GM21423 (cell line): ENCODE measurements around the gene OVAAL.

ENCODE experiments used
- ATAC-seq: cut with Tn5 transposase; IDR thresholded peaks from one replicate; pipeline ENCODE4 v1.9.1; 2021; ENCODE audit warnings: mild to moderate bottlenecking, moderate library complexity; ENCODE audit not compliant: unreplicated experiment

The OVAAL gene

DNA sequence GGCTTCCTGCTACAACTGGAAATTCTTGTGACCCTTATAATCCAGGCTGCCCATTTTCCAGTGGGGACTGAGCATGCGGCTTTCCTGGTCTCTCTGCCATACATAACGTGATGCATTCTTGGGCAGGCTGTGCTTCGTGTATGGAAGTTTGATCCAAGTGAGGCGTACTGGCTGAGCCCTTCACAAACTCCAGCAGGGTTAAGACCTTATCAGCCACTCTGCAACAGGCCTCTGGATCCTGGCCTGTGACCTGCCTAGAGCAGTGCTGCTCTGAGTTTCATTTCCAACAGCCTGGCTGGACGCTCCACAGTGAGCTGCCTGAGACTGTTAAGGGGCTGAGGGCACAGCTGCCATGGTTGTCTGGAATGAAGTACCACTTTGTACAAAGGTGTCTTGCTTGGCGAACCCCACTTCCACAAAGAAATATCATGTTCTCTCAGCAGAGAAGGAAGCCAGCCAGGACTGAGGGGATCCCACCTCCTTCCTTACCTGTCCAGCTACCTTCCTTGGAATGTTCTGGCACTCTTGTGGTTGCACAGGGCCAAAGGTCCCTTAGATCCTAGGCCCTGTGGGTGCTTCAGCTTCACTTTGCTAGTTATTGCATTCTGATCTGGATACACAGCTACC, 44.6 kb downstream of the OVAAL start:
- no peak for ATAC-seq

DNA sequence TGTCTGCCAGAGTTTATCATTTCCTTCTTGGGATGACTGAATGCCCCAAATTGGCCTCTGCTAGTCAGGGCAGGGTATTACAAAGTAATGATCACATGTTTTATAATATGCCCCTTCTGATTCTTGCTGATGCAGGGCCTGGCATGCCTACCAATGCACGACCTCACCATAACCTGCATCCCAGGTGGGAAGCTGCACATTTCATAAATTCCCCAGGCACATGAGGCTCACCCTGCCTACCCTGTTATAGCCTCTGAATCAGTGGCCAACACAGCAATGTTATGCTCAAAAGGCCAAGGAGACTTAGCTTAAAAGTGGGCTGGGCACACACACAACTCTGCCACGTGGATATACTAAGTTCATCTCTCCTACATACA, 45.1 kb downstream of the OVAAL start:
- ATAC-seq: no peak

DNA sequence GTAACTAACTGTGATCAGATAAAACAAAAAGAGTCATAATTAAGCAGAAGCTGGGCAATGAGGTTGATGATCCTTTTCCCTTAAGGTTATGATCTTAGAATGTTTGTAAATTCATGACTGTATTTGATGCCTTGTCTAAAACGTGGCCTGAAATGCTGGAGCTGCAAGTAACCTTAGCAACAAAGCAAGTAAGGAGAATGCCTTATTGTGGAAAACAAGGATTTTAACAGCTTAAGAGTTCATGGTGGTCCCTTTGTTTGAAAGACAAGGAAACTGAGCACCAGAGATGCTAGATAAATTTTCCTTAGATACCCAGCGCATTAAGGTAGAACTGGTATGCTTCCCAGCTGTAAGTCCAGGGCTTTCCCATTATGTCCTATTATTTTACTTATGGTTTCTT, 47.4 kb downstream of the OVAAL start:
- ATAC-seq: no peak

DNA sequence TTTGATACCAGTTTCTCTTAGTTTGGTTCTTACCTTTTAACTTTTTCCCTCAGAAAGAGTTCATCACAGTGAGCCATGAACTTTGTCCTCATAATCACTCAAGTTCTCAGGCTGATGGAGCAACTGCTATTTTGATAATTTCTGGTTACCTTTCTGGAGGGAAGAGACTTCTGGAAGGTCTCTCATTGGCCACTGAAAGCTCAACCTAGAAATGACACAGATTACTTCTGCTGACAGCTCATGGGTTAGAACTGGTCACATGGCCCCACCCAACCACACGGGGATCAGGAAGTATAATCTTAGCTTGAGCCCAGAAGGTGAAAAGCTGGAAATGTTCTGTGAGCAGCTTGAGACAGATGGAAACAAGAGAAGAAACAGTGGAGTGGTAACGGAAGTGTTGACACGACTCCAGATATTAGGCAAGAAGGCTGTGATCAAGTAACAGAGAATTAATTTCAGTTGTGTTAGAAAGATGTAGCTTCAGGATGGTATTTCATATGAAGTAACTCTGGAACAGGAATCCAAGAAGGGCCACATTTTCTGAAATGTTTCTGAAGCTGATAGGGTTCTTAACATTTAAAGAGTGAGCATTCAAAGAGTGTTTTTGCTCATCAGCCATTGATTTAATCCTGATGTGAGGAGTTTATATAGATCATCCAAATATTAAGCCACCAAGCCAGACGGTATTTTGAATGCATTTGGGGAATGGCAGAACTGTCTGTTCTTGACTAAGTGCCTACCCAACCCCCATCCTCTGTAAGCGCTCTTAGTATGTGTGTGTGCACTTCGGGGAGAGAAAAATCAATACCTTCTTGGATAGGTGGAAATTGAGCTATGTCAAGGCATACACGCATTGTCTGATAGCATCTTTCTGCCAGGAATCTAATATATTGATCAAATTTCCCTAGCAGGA, 51.1 kb downstream of the OVAAL start:
- no peak for ATAC-seq

DNA sequence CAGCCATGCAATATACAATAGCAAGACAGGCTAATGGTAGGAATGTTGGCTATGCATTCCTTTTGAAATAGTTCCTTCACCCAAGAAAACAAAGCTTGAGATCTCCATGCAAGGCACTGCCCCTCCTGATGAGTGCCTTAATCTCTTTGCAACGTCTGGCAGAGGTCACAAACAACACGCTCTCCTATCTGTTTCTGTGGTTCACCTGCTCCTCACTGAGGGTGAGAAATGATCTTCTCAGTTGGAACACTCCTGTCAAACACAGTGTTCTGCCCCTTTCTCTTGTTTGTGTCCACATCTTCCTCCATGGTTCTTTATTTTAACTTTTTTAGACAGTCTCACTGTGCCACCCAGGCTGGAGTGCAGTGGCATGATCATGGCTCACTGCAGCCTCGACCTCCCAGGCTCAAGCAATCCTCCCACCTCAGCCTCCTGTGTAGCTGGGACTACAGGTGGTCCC, 51.8 kb downstream of the OVAAL start:
- no peak for ATAC-seq

DNA sequence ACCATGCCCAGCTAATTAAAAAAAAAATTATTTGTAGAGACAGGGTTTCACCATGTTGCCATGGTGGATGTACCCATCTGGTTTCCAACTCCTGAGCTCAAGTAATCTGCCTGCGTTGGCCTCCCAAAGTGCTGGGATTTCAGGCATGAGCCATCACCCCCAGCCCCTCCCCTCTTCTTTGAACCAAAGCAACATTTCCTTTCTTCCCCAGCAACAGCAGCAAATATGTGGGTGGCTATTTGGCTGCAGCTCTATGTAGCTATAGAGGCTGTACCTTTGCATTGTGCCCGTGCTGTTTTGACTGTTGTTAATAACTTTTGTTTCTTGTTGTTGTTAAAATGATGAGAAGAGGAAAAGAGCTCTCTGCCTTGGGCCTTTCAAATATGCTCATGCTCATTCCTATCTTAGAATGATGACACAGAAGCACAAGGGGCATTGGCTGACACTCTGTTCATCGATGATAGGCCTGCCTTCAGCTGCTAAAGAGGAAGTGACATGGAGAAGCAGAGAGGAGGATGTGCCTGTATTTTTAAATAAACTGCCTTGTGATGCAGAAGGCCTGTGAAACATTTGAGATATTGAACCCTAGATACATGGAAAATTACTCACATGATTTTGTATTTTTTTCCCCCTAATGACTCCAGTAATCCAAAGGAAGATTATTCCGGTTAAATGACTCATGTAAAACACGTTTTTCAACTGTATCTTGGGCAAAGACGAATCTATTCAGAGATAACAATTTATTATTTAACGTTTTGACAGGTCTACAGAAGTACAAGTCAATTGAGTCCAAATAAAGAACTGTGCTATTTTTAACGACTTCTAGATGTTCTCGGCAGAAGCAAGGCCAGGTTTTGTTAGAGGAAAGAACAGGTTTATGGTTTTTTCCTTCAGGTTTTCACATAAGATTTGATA, 52.5 kb downstream of the OVAAL start:
- ATAC-seq: no peak

DNA sequence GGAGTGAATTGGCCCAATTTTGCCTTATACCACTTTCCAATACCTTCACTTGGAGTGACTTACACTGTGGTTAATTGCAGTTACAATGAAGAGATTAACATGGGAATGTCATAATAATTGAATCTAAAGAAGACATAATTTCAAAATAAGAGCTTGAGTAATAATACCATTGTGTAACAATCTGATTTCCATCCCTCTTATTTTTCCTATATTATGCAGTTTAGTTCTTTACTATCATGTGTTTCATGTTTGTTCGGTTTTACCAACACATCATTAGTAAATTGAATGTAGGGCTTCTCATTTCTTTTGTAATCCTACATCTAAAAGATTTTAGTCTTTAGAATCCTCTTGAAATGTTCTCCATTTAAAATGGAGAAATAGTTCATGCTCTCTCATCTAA, 53.9 kb downstream of the OVAAL start:
- ATAC-seq: no peak

DNA sequence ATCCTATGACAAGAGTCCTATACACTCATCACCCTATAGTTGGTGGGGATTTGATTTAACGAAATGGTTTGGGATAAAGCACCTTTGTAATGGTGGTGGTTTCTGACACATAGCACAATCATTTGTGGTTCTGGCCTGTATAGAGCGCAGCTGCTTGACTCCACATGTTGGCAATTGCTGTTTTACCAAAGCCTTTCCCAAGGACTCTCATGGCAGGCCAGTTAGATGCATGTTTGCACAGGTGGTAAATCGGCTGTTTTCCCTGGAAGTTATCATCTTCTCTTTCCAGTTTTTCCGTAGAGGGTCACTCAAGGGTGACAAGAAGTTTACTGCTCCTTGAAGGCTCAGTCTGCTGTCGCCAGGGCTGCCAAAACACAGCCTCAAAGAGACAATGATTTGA, 56.0 kb downstream of the OVAAL start:
- no peak for ATAC-seq

DNA sequence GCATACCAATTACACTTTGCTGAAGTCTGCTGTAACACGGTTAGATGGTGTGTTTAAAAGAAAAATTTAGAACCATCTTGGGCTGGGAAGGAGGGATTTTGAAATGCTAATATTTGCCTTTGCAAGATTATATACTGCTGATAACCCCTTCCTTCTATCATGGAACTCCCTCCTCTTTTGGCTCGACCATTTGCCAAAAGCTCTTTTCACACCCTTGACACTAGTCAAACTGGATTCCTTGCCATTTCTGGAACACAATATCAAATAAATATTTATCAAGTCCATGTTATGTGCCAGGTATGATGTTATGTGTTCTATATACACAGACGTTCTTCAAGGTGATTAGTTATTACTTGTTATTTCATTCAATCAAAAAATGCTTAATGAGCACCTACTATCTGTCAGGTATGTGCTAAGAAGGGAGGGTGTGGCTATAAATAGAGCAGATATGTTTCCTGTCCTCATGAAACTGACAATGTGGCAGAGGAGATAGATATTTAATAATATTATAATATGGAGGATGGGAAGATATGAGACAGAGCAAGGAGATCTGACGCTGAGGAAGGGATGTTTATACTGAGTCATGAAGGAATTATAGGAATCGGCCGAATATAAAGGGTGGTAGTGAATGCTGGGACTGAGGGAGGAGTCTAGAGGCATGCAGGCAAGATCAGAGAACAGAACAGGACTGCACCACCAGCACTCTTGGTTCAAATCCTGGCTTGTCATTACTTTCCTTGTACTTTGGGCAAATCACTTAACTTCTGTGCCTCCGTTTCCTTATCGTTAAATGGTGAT, 56.9 kb downstream of the OVAAL start:
- ATAC-seq: no peak
